RWPE1 (cell line): ENCODE results near the gene STAMBP.

Experiments
- CTCF ChIA-PET: fragments of 350-600 bp; sonication (Branson Sonifier 250); formaldehyde crosslinking; extraction: SDS; loops from one replicate; lab custom pipeline; 2021; lab: Yijun Ruan, JAX
- POLR2A ChIA-PET: fragments of 400-600 bp; formaldehyde crosslinking; extraction: SDS; loops from one replicate; lab custom pipeline; 2020; ENCODE audit warnings: antibody characterized with exemption; ENCODE audit not compliant: low non-redundant PET; lab: Yijun Ruan, JAX
- DNase-seq: peaks from one replicate; pipeline ENCODE4 v3.0.0; 2012; ENCODE audit warnings: low spot score
- H3K27ac ChIP-seq: fragments of 450-650 bp; 2 replicates; pipeline ENCODE4 v1.5.1; 2017
- CTCF ChIP-seq: fragments of 450-650 bp; conservative IDR thresholded peaks from 2 replicates; pipeline ENCODE4 v1.5.1; 2017; ENCODE audit warnings: low read depth, mild to moderate bottlenecking

Gene STAMBP

GRCh38 chr2:73832930-73833329, 4.2 kb downstream of the STAMBP start:
- DNase-seq: no peak
- no peak overlapping the region for H3K27ac ChIP-seq
- no peak for TF ChIP-seq CTCF
- CTCF ChIA-PET: no interaction called here
- POLR2A ChIA-PET: no interaction called here

DNA sequence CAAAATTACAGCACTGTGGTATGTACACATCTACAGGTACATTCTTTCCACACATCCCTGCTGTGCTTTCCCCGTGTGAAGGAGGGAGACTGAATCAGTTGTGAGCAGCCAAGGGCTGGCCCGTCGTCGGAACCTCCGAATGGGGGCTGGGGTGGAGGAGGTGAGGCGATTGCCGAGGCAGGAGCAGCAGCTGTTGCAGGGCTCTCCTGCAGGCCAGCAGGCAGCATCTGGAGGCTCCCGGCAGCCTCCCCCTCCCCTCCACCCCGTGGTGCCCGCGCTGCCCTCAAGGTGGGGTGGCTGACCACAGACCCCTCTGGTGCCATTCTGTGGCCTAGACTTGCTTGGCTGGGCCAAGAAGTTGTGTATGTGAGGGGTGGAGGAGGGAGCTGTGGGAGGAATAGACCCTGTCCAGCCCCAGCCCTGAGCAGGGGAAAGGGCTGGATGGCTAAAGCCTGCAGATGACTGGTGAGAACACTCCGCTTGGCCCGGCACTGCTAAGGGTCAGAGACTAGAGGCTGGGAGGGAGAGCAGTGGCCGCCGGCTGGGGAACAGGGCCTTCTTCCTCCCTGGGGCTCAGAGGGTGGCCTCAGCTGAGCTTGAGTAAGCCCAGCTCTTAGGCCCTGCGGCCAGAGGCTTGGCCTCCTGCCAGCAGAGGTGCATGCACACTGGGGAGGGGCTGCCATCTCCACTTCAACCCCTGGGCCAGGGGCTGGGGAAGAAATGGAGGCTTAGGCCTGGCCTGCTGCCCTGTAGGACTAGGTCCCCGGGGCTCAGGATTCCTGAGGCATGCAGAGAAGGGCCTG, 7.6 kb downstream of the STAMBP start:
- TF ChIP-seq CTCF: no peak
- ChIA-PET CTCF (no interaction called here), POLR2A (no interaction called here)
- no peak for DNase-seq
- no peak overlapping the region for H3K27ac ChIP-seq

- H3K27ac ChIP-seq: no peak overlapping the region
- POLR2A ChIA-PET: no interaction called here
- CTCF ChIA-PET: interaction anchor here (0.5 kb wide), 1 partner anchor 170 kb away, joined by 4 read pairs; no protein-coding TSS in a partner anchor
- TF ChIP-seq CTCF: no peak
- DNase-seq: no peak
These were observed 9.3 kb downstream of the STAMBP start for GRCh38 chr2:73837847-73838585.

DNA sequence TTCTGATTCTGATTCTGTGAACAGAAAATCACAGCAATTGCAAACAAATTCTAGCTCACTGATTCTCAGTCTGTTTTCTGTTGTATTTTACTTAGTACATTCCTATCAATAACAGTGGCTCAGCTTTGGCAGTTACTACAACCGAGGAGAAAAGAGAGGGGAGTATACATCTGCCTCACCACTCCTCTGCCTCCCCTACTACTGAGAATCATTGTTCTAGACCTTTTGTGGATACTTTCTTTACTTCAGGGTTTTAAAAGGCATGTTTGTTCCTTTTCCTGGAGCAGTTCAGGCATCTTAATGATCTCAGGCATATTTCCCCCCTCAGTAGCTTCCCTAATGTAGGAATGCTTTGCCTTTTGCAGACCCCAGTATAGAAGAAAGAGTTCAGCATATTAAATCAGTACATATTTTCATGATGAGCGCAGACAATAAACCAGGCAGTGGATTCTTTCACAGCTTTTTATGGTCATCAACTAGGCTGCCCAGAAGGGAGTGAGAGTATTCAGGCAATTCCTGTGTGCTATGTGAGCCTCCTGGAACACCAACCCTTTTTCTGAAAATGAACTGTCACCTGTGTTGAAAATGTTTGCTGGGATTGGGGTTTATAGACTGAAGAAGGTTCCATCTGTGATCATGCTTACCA, 10.3 kb downstream of the STAMBP start:
- no peak for TF ChIP-seq CTCF
- ChIA-PET POLR2A (no interaction called here), CTCF (interaction anchor here (0.5 to 0.7 kb wide), 3 partner anchors 210 to 312 kb away, joined by 3 read pairs; no protein-coding TSS in a partner anchor)
- no peak for DNase-seq
- H3K27ac ChIP-seq: no peak overlapping the region

DNA sequence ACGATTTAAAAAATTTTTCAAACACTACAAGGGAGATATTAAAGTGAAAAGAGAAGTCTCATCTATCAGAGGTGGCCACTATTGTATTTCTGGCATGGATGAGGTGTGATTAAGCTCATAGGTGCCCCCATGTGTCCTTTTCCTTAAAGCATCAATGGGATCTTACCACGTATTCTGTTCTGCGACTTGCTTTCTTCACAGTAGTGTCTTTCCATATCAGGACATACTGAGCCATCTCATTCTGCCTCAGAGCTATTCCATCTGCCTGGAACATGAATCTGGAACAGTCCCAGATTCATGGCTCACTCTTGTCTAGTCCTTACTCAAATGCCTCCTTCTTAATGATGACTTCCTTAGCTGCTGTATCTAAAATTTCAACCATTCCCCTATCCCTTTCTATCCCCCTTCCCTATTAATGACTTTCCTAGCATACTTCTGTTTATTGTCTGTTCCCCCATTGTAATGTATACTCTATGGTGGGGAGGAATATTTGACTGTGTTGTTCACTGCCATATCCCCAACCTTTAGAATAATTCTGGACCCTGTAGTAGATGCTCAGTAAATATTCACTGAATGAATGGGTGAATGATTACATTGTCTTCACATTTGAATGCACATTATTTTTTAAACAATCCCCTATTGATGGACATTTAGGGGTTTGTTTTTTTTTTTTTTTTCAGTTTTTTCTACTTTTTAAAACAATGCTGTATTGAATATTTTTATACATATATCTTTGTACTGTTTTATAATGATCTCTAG, 11.1 kb downstream of the STAMBP start:
- ChIA-PET POLR2A (no interaction called here), CTCF (interaction anchor here (0.5 to 0.6 kb wide), 2 partner anchors 211 to 308 kb away, joined by 3 read pairs; no protein-coding TSS in a partner anchor)
- no peak for DNase-seq
- no peak for TF ChIP-seq CTCF
- H3K27ac ChIP-seq: no peak overlapping the region
